Esophagus muscularis mucosa (tissue), 4 donors: ENCODE measurements around the gene RNF14.

Experiments
- EP300 ChIP-seq: sonication (generic); formaldehyde crosslinking; IDR thresholded peaks from one replicate; pipeline ENCODE4 v1.6.1; 2017; ENCODE audit warnings: antibody characterized with exemption
- POLR2A ChIP-seq: fragments of 450-650 bp; IDR thresholded peaks from one replicate; pipeline ENCODE4 v1.6.1; 2017; ENCODE audit warnings: antibody characterized with exemption, moderate library complexity, mild to moderate bottlenecking, low read depth
- TF ChIP-seq, protein P1 (sequence below), 3 experiments: fragments of 200-600 bp in 2 of 3; fragments of 450-650 bp in 1 of 3; sonication (generic) in 2 of 3; IDR thresholded peaks; one replicate each; pipeline ENCODE4 v1.5.1; 2017 to 2019; ENCODE audit warnings: antibody characterized with exemption in 3 of 3, mild to moderate bottlenecking in 2 of 3, moderate library complexity in 1 of 3

DNA sequence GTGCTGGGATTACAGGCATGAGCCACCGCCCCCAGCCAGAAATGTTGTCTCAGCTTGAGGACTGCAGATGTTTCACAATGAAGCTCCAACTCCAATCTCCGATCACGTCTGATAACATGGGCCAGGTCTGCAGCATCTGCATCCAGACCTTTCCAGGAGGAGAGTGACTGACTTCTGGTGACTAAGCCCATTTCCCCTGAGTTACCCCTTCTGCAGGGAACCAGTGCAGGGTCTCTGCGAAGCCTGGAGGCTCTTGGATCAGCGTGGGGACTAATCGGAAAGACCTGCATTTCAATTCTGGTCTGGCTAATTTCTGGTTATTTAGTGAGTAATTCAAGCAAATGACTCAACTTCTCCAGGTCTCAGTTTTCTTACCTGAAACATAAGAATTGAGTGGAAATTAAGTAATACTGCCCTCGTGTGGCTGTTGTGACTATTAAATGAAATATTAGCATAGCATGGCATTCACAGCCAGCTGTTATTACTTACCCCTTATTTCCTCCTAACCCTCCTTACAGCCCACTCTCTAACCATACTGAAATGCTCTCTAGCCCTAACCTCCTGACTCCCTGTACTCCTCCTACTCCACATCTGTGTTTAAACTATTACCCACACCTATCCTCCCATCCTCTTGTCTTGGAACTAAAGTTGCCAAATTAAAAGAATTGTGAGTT is 46.1 kb downstream of the RNF14 start:
- TF ChIP-seq POLR2A (no peak), EP300 (no peak)
- TF ChIP-seq, protein P1, sequence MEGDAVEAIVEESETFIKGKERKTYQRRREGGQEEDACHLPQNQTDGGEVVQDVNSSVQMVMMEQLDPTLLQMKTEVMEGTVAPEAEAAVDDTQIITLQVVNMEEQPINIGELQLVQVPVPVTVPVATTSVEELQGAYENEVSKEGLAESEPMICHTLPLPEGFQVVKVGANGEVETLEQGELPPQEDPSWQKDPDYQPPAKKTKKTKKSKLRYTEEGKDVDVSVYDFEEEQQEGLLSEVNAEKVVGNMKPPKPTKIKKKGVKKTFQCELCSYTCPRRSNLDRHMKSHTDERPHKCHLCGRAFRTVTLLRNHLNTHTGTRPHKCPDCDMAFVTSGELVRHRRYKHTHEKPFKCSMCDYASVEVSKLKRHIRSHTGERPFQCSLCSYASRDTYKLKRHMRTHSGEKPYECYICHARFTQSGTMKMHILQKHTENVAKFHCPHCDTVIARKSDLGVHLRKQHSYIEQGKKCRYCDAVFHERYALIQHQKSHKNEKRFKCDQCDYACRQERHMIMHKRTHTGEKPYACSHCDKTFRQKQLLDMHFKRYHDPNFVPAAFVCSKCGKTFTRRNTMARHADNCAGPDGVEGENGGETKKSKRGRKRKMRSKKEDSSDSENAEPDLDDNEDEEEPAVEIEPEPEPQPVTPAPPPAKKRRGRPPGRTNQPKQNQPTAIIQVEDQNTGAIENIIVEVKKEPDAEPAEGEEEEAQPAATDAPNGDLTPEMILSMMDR (IDR thresholded peaks at IDR 0.05), result peak; percentile 46 to 60 (median 58)
